GM12872 (cell line): ENCODE results near the gene TRAPPC3.

Source experiments
- CTCF ChIP-seq: IDR thresholded peaks from 3 replicates; pipeline ENCODE4 v1.5.1; 2011; ENCODE audit warnings: low read depth, mild to moderate bottlenecking, low read length, moderate library complexity; ENCODE audit not compliant: insufficient read depth

The TRAPPC3 gene

GRCh38 chr1:36108314-36108713, 41.0 kb downstream of the TRAPPC3 start:
- TF ChIP-seq CTCF, result no peak

GRCh38 chr1:36107394-36107793, 41.9 kb downstream of the TRAPPC3 start:
- no peak for TF ChIP-seq CTCF

- no peak for TF ChIP-seq CTCF
Observed at GRCh38 chr1:36106269-36106668, 43.0 kb downstream of the TRAPPC3 start.

DNA sequence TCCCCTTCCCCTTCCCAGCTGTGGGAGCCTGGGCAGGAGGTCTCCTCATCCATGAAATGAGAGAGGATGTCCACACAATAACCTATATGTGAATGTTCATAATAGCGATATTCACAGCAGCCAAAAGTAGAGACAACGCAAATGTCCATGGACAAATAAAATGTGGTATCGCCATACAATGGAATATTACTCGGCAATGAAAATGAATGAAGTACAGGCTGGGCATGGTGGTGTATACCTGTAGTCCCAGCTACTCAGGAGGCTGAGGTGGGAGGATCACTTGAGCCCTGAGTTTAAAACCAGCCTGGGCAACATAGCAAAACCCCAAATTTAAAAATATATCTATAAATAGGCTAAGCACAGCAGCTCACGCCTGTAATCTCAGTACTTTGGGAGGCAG, 47.7 kb downstream of the TRAPPC3 start:
- no peak for TF ChIP-seq CTCF

DNA sequence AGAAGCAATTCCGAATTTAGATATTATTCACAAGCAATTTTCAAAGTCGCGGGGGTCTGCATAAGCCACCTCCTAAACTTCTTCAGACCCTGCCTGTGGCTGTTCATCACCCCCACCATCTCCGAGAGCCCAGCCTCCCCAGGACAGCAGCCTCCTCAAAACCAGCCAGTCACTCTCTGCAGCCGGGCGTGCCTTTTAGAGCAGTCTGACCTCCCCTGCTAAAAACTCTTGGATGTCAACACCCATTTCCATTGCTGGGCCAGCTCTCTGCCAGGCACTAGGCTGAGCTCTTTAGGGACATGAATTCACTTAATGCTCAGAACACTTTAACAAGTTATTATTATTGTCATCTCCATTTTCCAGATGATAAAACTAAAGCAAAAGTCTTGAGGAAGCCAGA, 48.9 kb downstream of the TRAPPC3 start:
- TF ChIP-seq CTCF, result no peak

- TF ChIP-seq CTCF, result peak; percentile 87
Observed at GRCh38 chr1:36099681-36100341, 49.5 kb downstream of the TRAPPC3 start.

DNA sequence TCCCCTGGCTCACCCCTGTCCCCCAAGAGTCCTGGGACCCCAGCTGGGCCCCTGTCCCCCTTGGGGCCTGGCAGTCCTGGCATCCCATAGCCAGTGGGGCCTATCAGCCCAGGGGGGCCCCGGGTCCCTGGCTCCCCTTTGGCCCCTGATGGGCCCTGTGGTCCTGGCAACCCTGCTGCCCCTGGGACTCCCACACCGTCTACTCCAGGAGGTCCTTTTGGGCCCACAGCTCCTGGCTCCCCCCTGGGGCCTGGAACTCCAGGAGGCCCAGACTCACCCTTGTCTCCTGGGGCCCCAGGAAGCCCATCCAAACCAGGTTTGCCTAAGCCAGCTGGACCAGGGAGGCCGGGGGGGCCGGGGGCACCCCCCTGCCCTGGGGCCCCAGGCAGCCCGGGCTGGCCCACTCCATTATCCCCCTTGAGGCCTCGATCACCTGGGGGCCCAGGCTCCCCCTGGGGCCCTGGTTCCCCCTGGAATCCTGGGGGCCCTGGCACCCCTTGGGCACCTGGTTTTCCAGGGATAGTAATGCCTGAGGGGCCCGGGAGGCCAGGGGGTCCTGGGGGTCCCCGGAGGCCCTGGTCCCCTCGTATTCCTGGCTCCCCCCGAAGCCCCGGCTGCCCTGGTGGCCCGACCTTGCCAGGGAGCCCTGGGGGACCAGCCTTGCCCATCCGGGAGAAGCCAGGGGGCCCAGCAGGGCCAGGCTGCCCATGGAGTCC, 50.5 kb downstream of the TRAPPC3 start:
- no peak for TF ChIP-seq CTCF
